ENCODE measurements around the gene TUBA1B.
"Not testable (repeated sequence)": the region's sequence is repeated elsewhere in the genome, so short reads cannot be mapped to it uniquely, and the experiment has no call there.

The TUBA1B gene

GRCh38 chr12:49131051-49131893 lies at the start of gene TUBA1B:
Gene TUBA1B, minus strand, starts transcription at chr12:49131395. Its CDS starts 95 bp downstream, at chr12:49131300.
- peak; percentile 97 for DNase-seq (ENCODE audit: low spot score)
- FAIRE-seq: no peak

GRCh38 chr12:49174218-49174617 lies 43.0 kb upstream of the TUBA1B start:
- no peak for DNase-seq (ENCODE audit: low spot score)
- peak; percentile 27 for FAIRE-seq

- DNase-seq (ENCODE audit: low spot score) (no peak), FAIRE-seq (no peak)
These were observed 39.7 kb upstream of the TUBA1B start for GRCh38 chr12:49170924-49171323.

- DNase-seq (ENCODE audit: low spot score) (no peak), FAIRE-seq (no peak)
These were observed 33.9 kb upstream of the TUBA1B start for GRCh38 chr12:49165114-49165513.

GRCh38 chr12:49161901-49162300 lies 30.7 kb upstream of the TUBA1B start:
- not testable (repeated sequence) for FAIRE-seq; DNase-seq (ENCODE audit: low spot score)

GRCh38 chr12:49161092-49161795 lies 30.0 kb upstream of the TUBA1B start:
- DNase-seq (ENCODE audit: low spot score): no peak
- no peak for FAIRE-seq

- no peak for FAIRE-seq
These were observed 29.2 kb upstream of the TUBA1B start for GRCh38 chr12:49160399-49160798.

GRCh38 chr12:49154221-49154620 lies 23.0 kb upstream of the TUBA1B start:
- FAIRE-seq: no peak
- DNase-seq (ENCODE audit: low spot score): no peak

More at GRCh38 chr12:49160399-49160798, 29.2 kb upstream of the TUBA1B start:
- DNase-seq (ENCODE audit: low spot score): no peak

- FAIRE-seq: no peak
These were observed 16.2 kb upstream of the TUBA1B start for GRCh38 chr12:49147384-49147783.

GRCh38 chr12:49146406-49146805 lies 15.2 kb upstream of the TUBA1B start:
- DNase-seq (ENCODE audit: low spot score) (no peak), FAIRE-seq (no peak)

More at GRCh38 chr12:49147384-49147783, 16.2 kb upstream of the TUBA1B start:
- no peak for DNase-seq (ENCODE audit: low spot score)

GRCh38 chr12:49144384-49144783 lies 13.2 kb upstream of the TUBA1B start:
- no peak for DNase-seq (ENCODE audit: low spot score)

GRCh38 chr12:49138999-49139398 lies 7.8 kb upstream of the TUBA1B start:
- no peak for DNase-seq (ENCODE audit: low spot score)
- FAIRE-seq: no peak

More at GRCh38 chr12:49144384-49144783, 13.2 kb upstream of the TUBA1B start:
- no peak for FAIRE-seq

- FAIRE-seq (no peak), DNase-seq (ENCODE audit: low spot score) (no peak)
These were observed 7.4 kb upstream of the TUBA1B start for GRCh38 chr12:49138587-49138986.

GRCh38 chr12:49137476-49137875 lies 6.3 kb upstream of the TUBA1B start:
- no peak for DNase-seq (ENCODE audit: low spot score)
- no peak for FAIRE-seq

- DNase-seq (ENCODE audit: low spot score); FAIRE-seq: not testable (repeated sequence)
These were observed 5.8 kb upstream of the TUBA1B start for GRCh38 chr12:49136997-49137396.

- no peak for FAIRE-seq
These were observed 2.4 kb upstream of the TUBA1B start for GRCh38 chr12:49133590-49133989.

GRCh38 chr12:49133014-49133413 lies 1.8 kb upstream of the TUBA1B start:
- no peak for FAIRE-seq
- peak; percentile 16 for DNase-seq (ENCODE audit: low spot score)

More at GRCh38 chr12:49133590-49133989, 2.4 kb upstream of the TUBA1B start:
- DNase-seq (ENCODE audit: low spot score): no peak

GRCh38 chr12:49131894-49132461 lies 783 bp upstream of the TUBA1B start:
- FAIRE-seq: no peak
- no peak for DNase-seq (ENCODE audit: low spot score)

- DNase-seq (ENCODE audit: low spot score) (peak; percentile 92), FAIRE-seq (no peak)
These were observed 794 bp downstream of the TUBA1B start for GRCh38 chr12:49130151-49131050.

GRCh38 chr12:49129332-49130150 lies 1.7 kb downstream of the TUBA1B start:
- DNase-seq (ENCODE audit: low spot score) (no peak), FAIRE-seq (no peak)

Measured in urothelium cell line (cell line).